Measurements from ENCODE around the gene PTGDR. TPM values are rescaled to one million over a fixed set of nuclear protein-coding genes. Genes with fewer than 3 reads are reported as not detected.

Gene PTGDR
- total RNA-seq, 1 donor from 2014 or later = 0.51 TPM

DNA sequence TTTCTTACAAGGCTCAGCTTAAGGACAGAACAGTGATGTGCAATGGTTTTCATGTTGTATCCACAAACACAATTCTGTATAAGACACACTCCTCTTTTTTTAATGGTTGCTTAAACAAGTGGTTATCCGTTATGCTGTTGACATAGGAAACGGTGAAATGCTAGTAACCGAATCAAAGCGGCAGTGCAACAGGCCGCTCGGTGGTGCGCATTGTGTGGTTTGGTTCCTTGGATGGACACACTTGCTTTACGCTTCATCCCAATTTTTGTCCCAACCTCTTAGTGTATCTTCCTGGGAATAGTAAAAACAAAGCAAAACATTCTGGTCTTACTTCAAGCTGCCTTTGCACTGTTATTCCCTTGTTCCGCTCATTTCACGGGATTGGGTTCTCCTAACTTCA, 46.0 kb downstream of the PTGDR start:
- peak; percentile 27 for DNase-seq

DNA sequence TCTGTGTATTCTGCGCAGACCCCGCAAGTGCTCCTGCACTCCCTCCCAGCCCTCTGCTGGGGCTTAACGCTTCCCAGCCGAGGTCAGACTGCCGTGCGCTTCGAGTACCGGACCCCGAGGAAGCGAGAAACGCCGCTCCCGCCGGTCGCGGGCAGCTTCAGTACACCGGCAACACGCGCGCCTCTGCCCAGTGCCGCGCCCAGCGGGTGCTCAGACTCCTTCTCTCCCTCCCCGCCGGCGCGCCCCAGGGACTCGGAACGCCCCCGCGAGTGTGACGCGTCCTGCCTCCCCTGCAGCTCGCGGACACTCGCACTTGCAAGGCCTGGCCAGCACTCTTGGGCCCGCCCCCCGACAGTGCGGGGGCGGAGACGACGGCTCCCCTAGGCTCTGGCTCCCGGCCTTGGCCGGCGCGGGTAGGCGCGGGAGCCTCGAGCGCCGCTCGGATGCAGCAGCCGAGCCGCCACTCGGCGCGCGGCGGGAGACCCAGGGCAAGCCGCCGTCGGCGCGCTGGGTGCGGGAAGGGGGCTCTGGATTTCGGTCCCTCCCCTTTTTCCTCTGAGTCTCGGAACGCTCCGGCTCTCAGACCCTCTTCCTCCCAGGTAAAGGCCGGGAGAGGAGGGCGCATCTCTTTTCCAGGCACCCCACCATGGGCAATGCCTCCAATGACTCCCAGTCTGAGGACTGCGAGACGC, 46.6 kb downstream of the PTGDR start, which contains the start of gene PTGER2:
TSS of gene PTGER2 (plus strand) at position 410 of the 692 bp plus-strand sequence. CDS start at position 647, 237 bp downstream.
- DNase-seq = peak; percentile 81

DNA sequence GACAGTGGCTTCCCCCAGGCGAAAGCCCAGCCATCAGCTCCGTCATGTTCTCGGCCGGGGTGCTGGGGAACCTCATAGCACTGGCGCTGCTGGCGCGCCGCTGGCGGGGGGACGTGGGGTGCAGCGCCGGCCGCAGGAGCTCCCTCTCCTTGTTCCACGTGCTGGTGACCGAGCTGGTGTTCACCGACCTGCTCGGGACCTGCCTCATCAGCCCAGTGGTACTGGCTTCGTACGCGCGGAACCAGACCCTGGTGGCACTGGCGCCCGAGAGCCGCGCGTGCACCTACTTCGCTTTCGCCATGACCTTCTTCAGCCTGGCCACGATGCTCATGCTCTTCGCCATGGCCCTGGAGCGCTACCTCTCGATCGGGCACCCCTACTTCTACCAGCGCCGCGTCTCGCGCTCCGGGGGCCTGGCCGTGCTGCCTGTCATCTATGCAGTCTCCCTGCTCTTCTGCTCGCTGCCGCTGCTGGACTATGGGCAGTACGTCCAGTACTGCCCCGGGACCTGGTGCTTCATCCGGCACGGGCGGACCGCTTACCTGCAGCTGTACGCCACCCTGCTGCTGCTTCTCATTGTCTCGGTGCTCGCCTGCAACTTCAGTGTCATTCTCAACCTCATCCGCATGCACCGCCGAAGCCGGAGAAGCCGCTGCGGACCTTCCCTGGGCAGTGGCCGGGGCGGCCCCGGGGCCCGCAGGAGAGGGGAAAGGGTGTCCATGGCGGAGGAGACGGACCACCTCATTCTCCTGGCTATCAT, 47.3 kb downstream of the PTGDR start:
- DNase-seq = no peak

GRCh38 chr14:52315355-52315718, 47.8 kb downstream of the PTGDR start:
- DNase-seq = no peak

DNA sequence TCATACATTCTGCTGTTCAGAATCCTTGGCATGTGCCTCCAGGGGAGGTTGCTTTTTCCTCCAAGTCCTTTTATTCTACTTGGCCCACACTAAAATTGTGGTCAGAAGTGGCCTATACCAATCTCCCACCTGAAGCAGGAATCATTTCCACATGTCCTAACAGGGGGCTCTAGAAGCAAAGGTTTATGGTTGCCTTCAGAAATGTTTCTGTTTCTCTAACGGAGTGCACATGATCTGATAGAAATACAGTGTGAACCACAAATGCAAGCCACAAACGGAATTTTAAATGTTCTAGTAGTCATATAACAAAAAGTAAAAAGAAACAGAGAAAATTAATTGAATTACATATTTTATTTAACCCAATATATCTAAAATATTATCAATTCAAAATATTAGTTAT, 50.6 kb downstream of the PTGDR start:
- no peak for DNase-seq

- no peak for DNase-seq
Measured at GRCh38 chr14:52318826-52319645, 51.5 kb downstream of the PTGDR start.

DNA sequence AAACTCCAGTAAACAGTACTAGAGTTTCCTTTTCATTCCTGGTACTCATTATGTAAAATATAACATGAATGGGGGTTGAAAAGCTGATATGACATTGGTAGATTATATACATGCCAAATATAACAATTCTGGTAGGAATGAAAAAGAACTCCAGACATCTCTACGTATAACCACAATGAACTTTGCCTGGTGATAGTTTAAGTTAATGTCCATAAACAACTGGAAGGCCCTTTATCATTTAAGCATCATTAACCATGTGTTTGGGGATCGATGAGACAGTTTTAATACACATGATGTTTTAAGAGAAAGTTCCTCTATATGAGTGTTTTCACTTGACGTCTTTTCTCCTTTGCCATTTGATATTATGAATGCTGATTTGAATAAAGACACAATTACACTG, 52.4 kb downstream of the PTGDR start:
- DNase-seq = no peak

GRCh38 chr14:52325126-52325525, 57.6 kb downstream of the PTGDR start:
- DNase-seq = no peak

DNA sequence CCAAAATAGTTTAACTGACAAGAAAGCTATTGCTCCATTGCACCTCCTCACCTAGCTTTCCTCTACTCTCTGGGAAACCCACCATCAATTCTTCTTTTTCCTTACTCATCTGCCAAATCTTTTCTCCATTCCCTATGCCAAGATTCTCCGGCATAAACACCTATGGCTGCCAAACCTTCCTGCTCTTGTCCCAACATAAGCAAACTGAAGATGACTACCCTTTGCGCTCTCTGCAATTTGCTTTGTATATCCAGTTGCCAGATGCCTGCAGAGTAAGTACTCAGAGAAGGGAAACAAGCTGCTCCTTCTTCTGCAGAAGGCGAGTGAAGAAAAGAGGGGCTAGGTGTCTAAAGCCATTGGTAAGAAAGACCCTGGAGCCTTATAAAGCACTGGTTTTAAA, 58.1 kb downstream of the PTGDR start:
- peak; percentile 38 for DNase-seq

Other genes starting within 250 kb of the PTGDR start
- 91.7 TPM for gene NID2, start 198.6 kb upstream of the PTGDR start, total RNA-seq
- 0.21 TPM for gene PTGER2, start 46.6 kb downstream of the PTGDR start, total RNA-seq